OCI-LY3 (cell line): ENCODE data around the gene SLC2A6.

Experiments used
- CTCF ChIP-seq: fragments of 200-600, 300-600 bp; sonication (generic); IDR thresholded peaks from 2 replicates; pipeline ENCODE4 v1.5.1; 2014; ENCODE audit warnings: antibody characterized with exemption, low read length, low read depth
- EZH2phosphoT487 ChIP-seq: fragments of 200-600 bp; shearing (Covaris generic); IDR thresholded peaks from 2 replicates; pipeline ENCODE4 v1.6.1; 2018; ENCODE audit warnings: antibody characterized with exemption, mixed run types, low read depth

- TF ChIP-seq CTCF, result no peak
- TF ChIP-seq EZH2phosphoT487, result no peak
Measured at GRCh38 chr9:133474215-133474614, 4.7 kb downstream of the SLC2A6 start.
